GM23338 (cell line): ENCODE measurements around the gene GAPVD1. TPM values are rescaled to one million over a fixed set of nuclear protein-coding genes. Genes with fewer than 3 reads are reported as not detected.
"Not testable (repeated sequence)": the region's sequence is repeated elsewhere in the genome, so short reads cannot be mapped to it uniquely, and the experiment has no call there.

Source experiments
- ATAC-seq: fragments of 200-7000 bp; cut with Tn5 transposase; 3 replicates; pipeline ENCODE4 v1.9.1; 2020
- DNase-seq: peaks from one replicate; pipeline ENCODE4 v3.0.0-alpha.2; 2015; ENCODE audit warnings: low spot score
- H2AFZ ChIP-seq: fragments of 200-600 bp; sonication (generic); 2 replicates; pipeline ENCODE4 v1.8.0; 2016; ENCODE audit warnings: antibody characterized with exemption, mild to moderate bottlenecking, moderate library complexity
- H3F3A ChIP-seq: fragments of 200-600 bp; sonication (generic); replicated peaks from 2 replicates; pipeline ENCODE4 v1.8.0; 2017; ENCODE audit warnings: antibody characterized with exemption, mixed run types, low read depth
- H3K27ac ChIP-seq: fragments of 200-600 bp; sonication (generic); 2 replicates; pipeline ENCODE4 v1.6.1; 2016; ENCODE audit warnings: low read depth
- H3K27me3 ChIP-seq: fragments of 200-600 bp; sonication (generic); 2 replicates; pipeline ENCODE4 v1.8.0; 2016; ENCODE audit warnings: mild to moderate bottlenecking, mixed run types, moderate library complexity; ENCODE audit not compliant: insufficient read depth
- H3K36me3 ChIP-seq: fragments of 200-600 bp; sonication (generic); 2 replicates; pipeline ENCODE4 v1.8.0; 2016; ENCODE audit warnings: mild to moderate bottlenecking; ENCODE audit not compliant: insufficient read depth
- H3K4me1 ChIP-seq: fragments of 200-600 bp; sonication (generic); 2 replicates; pipeline ENCODE4 v1.8.0; 2016; ENCODE audit warnings: mild to moderate bottlenecking, moderate library complexity; ENCODE audit not compliant: insufficient read depth
- H3K4me2 ChIP-seq: fragments of 200-600 bp; sonication (generic); 2 replicates; pipeline ENCODE4 v1.7.1; 2017; ENCODE audit warnings: mixed run types
- H3K4me3 ChIP-seq: fragments of 200-600 bp; sonication (generic); 2 replicates; pipeline ENCODE4 v1.6.1; 2016; ENCODE audit warnings: mixed run types
- H3K79me2 ChIP-seq: fragments of 200-600 bp; sonication (generic); replicated peaks from 2 replicates; pipeline ENCODE4 v1.8.0; 2017; ENCODE audit warnings: mild to moderate bottlenecking; ENCODE audit not compliant: insufficient read depth
- H3K9me2 ChIP-seq: fragments of 200-600 bp; sonication (generic); 2 replicates; pipeline ENCODE4 v1.8.0; 2017; ENCODE audit not compliant: insufficient read depth
- H4K20me1 ChIP-seq: fragments of 200-600 bp; sonication (generic); replicated peaks from 2 replicates; pipeline ENCODE4 v1.8.0; 2017; ENCODE audit warnings: mild to moderate bottlenecking; ENCODE audit not compliant: insufficient read depth
- H3K27ac Mint-ChIP-seq: 2 replicates; pipeline ENCODE4 v1.8.0; 2020; ENCODE audit warnings: inconsistent platforms, mild to moderate bottlenecking, moderate library complexity, mixed read lengths
- H3K27me3 Mint-ChIP-seq: 3 replicates; pipeline ENCODE4 v1.8.0; 2022; ENCODE audit warnings: low read depth, mild to moderate bottlenecking, moderate library complexity, mixed read lengths, inconsistent platforms; ENCODE audit not compliant: insufficient read depth, poor library complexity
- H3K36me3 Mint-ChIP-seq: 3 replicates; pipeline ENCODE4 v1.8.0; 2021; ENCODE audit warnings: low read depth, mild to moderate bottlenecking, inconsistent platforms, moderate library complexity, mixed read lengths
- H3K4me1 Mint-ChIP-seq: 3 replicates; pipeline ENCODE4 v1.8.0; 2020; ENCODE audit warnings: mild to moderate bottlenecking, inconsistent platforms, mixed read lengths
- H3K4me3 Mint-ChIP-seq: 3 replicates; pipeline ENCODE4 v1.8.0; 2021; ENCODE audit warnings: moderate library complexity, mild to moderate bottlenecking, inconsistent platforms, mixed read lengths
- H3K9me3 Mint-ChIP-seq: 3 replicates; pipeline ENCODE4 v1.8.0; 2020; ENCODE audit warnings: moderate library complexity, mild to moderate bottlenecking, inconsistent platforms, mixed read lengths
- EZH2phosphoT487 ChIP-seq: fragments of 200-600 bp; sonication (generic); IDR thresholded peaks from one replicate; pipeline ENCODE4 v1.8.1; 2018; ENCODE audit warnings: antibody characterized with exemption; ENCODE audit not compliant: unreplicated experiment
- NANOG ChIP-seq: IDR thresholded peaks from 2 replicates; pipeline ENCODE4 v1.6.1; 2016; ENCODE audit warnings: antibody characterized with exemption, borderline replicate concordance
- ZNF114 ChIP-seq: fragments of 250-450 bp; sonication (Bioruptor Pico); IDR thresholded peaks from 2 replicates; pipeline ENCODE4 v1.5.0; 2020; ENCODE audit warnings: mild to moderate bottlenecking, moderate library complexity
- polyA plus RNA-seq: library from polyadenylated mRNA; unstranded; fragments of >200 nt; fragmentation: Nextera tagmentation; extraction: Ambion mirVana; gene quantifications from 2 replicates; pipeline ENCODE4 v1.2.1, GENCODE V29; 2016
- total RNA-seq: library from RNA; depleted of rRNA; stranded (reverse); fragments of >200 nt; shearing (Covaris generic); gene quantifications from 2 replicates; pipeline ENCODE4 v1.2.3, GENCODE V29; 2014
- TF ChIP-seq, protein P1 (sequence below): IDR thresholded peaks from one replicate; pipeline ENCODE4 v1.6.1; 2018; ENCODE audit warnings: antibody characterized with exemption; ENCODE audit not compliant: unreplicated experiment

Gene GAPVD1
- total and polyA plus RNA-seq, 2 experiments from 2014 or later, result 19.2 to 34.6 TPM

- Mint-ChIP-seq H3K4me3 (no peak overlapping the region), H3K27ac (no peak overlapping the region), H3K27me3 (no peaks in the 10 kb centered on the region), H3K36me3 (no peaks in the 10 kb centered on the region), H3K9me3 (no peaks in the 10 kb centered on the region), H3K4me1 (peaks cover 6% of the 10 kb centered on the region; the same call in 2 of the 3 replicates)
- H3K27me3 ChIP-seq, result no peaks in the 10 kb centered on the region
- H3K27ac ChIP-seq, result no peak overlapping the region
- no peaks in the 10 kb centered on the region for H3F3A ChIP-seq
- H4K20me1 ChIP-seq, result no peaks in the 10 kb centered on the region
- peak overlapping the region; percentile 56; the same call in 1 of the 2 replicates for H2AFZ ChIP-seq
- no peak overlapping the region for H3K4me2 ChIP-seq
- H3K79me2 ChIP-seq, result no peaks in the 10 kb centered on the region
- no peaks in the 10 kb centered on the region for H3K36me3 ChIP-seq
- DNase-seq (no peak), ATAC-seq (peak; percentile 28; the same call in 2 of the 3 replicates)
- H3K9me2 ChIP-seq, result no peaks in the 10 kb centered on the region
- TF ChIP-seq ZNF114 (CRISPR knock-in tag), result no peak
- no peak for TF ChIP-seq NANOG
- TF ChIP-seq, protein P1, sequence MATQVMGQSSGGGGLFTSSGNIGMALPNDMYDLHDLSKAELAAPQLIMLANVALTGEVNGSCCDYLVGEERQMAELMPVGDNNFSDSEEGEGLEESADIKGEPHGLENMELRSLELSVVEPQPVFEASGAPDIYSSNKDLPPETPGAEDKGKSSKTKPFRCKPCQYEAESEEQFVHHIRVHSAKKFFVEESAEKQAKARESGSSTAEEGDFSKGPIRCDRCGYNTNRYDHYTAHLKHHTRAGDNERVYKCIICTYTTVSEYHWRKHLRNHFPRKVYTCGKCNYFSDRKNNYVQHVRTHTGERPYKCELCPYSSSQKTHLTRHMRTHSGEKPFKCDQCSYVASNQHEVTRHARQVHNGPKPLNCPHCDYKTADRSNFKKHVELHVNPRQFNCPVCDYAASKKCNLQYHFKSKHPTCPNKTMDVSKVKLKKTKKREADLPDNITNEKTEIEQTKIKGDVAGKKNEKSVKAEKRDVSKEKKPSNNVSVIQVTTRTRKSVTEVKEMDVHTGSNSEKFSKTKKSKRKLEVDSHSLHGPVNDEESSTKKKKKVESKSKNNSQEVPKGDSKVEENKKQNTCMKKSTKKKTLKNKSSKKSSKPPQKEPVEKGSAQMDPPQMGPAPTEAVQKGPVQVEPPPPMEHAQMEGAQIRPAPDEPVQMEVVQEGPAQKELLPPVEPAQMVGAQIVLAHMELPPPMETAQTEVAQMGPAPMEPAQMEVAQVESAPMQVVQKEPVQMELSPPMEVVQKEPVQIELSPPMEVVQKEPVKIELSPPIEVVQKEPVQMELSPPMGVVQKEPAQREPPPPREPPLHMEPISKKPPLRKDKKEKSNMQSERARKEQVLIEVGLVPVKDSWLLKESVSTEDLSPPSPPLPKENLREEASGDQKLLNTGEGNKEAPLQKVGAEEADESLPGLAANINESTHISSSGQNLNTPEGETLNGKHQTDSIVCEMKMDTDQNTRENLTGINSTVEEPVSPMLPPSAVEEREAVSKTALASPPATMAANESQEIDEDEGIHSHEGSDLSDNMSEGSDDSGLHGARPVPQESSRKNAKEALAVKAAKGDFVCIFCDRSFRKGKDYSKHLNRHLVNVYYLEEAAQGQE, result no peak
- TF ChIP-seq EZH2phosphoT487, result no peak
- H3K4me1 ChIP-seq, result no peaks in the 10 kb centered on the region
- no peak overlapping the region for H3K4me3 ChIP-seq
Measured at GRCh38 chr9:125399165-125399564, 137.5 kb downstream of the GAPVD1 start.

DNA sequence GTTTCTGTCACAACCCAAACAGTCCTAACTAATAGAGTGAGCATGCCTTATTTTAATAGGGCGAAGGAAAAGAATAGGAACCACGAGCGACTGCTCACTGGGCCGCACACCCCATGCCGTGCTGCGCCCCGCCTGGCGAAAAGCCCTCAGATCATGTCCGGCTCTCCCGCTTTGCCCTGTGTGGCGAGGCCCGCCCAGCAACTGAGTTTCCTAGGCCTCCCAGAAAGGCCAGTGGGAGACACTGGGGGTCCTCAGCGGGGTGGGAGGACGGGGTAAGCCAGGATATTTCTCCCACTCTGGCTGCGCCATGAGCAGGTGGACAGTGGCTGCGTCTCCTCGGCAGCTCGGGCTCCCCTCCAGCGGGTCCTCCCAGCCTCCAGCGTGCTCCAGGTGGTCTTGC, 138.0 kb downstream of the GAPVD1 start:
- no peaks in the 10 kb centered on the region for H3F3A ChIP-seq
- no peak overlapping the region for H3K4me3 ChIP-seq
- TF ChIP-seq, protein P1, result no peak
- Mint-ChIP-seq H3K27ac (no peak overlapping the region), H3K9me3 (no peaks in the 10 kb centered on the region), H3K4me3 (no peak overlapping the region), H3K36me3 (no peaks in the 10 kb centered on the region), H3K27me3 (no peaks in the 10 kb centered on the region), H3K4me1 (peaks cover 6% of the 10 kb centered on the region; the same call in 2 of the 3 replicates)
- no peak overlapping the region for H3K27ac ChIP-seq
- no peaks in the 10 kb centered on the region for H3K79me2 ChIP-seq
- H3K9me2 ChIP-seq, result no peaks in the 10 kb centered on the region
- no peaks in the 10 kb centered on the region for H3K4me1 ChIP-seq
- no peak overlapping the region for H3K4me2 ChIP-seq
- no peak for ATAC-seq
- H2AFZ ChIP-seq, result peak overlapping the region; percentile 56; the same call in 1 of the 2 replicates
- no peaks in the 10 kb centered on the region for H3K36me3 ChIP-seq
- no peaks in the 10 kb centered on the region for H3K27me3 ChIP-seq
- DNase-seq, result no peak
- H4K20me1 ChIP-seq, result no peaks in the 10 kb centered on the region

DNA sequence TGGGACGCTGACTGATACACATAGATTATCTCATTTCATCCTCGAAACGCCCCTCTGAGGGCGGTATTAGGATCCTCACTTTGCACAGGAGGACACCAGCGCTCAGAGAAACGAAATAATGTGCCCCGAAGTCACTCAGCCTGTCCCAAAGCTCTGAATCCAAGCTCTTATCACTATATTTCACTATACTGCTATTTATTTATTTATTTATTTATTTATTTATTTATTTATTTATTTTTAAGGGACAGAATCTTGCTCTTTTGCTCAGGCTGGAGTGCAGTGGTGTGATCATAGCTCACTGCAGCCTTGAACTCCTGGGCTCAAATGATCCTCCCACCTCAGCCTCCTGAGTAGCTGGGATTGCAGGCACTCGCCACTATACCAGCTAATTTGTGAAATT, 138.6 kb downstream of the GAPVD1 start:
- H3K79me2 ChIP-seq, H4K20me1 ChIP-seq, H3K4me2 ChIP-seq, H3K27me3 ChIP-seq, H3K27ac ChIP-seq, H3K9me2 ChIP-seq, H3K4me3 ChIP-seq, H3F3A ChIP-seq, H3K27ac Mint-ChIP-seq, H3K4me1 Mint-ChIP-seq, H3K4me1 ChIP-seq, H3K4me3 Mint-ChIP-seq, H3K9me3 Mint-ChIP-seq, H3K27me3 Mint-ChIP-seq, H3K36me3 ChIP-seq, H3K36me3 Mint-ChIP-seq, DNase-seq, ATAC-seq: not testable (repeated sequence)
- H2AFZ ChIP-seq, result peak overlapping the region; percentile 56; the same call in 1 of the 2 replicates
